IPS DF 6.9 (cell line): ENCODE measurements around the gene POU3F2.

Experiments used
- DNase-seq: peaks from one replicate; pipeline ENCODE4 v3.0.0-alpha.2; 2013; ENCODE audit warnings: low read depth, low spot score
- H3K27ac ChIP-seq: one replicate; pipeline ENCODE4 v1.5.1; 2013; ENCODE audit warnings: low read length, control low read depth
- H3K27me3 ChIP-seq: 2 replicates; pipeline ENCODE4 v1.6.1; 2013; ENCODE audit warnings: mild to moderate bottlenecking, low read length; ENCODE audit not compliant: control insufficient read depth, insufficient read depth
- H3K36me3 ChIP-seq: 2 replicates; pipeline ENCODE4 v1.6.1; 2013; ENCODE audit warnings: low read length; ENCODE audit not compliant: control insufficient read depth, insufficient read depth
- H3K4me1 ChIP-seq: 2 replicates; pipeline ENCODE4 v1.6.1; 2013; ENCODE audit warnings: low read length; ENCODE audit not compliant: control insufficient read depth, insufficient read depth
- H3K4me3 ChIP-seq: 2 replicates; pipeline ENCODE4 v1.5.1; 2013; ENCODE audit warnings: mild to moderate bottlenecking, low read length
- H3K9me3 ChIP-seq: 2 replicates; pipeline ENCODE4 v1.6.1; 2013; ENCODE audit warnings: low read length, inconsistent platforms; ENCODE audit not compliant: control insufficient read depth, insufficient read depth
- WGBS: extraction: QIAGEN DNeasy Blood & Tissue Kit; methylation state at CpG from one replicate; pipeline ENCODE4 v1.1.7; 2013; ENCODE audit warnings: mixed read lengths, missing lambda C conversion rate; ENCODE audit not compliant: insufficient read length, insufficient coverage; 5-methylcytosine and 5-hydroxymethylcytosine counted together

Gene POU3F2

GRCh38 chr6:98831057-98831958, 3.1 kb upstream of the POU3F2 start:
- Histone ChIP-seq H3K36me3 (no peaks in the 10 kb centered on the region), H3K27ac (no peak overlapping the region), H3K4me1 (peaks cover 8% of the 10 kb centered on the region), H3K9me3 (no peaks in the 10 kb centered on the region), H3K27me3 (peaks cover 72% of the 10 kb centered on the region), H3K4me3 (peak overlapping the region; percentile 22; the same call in 1 of the 2 replicates)
- DNase-seq: no peak
- WGBS: no CpG with 5 or more reads among the region's 58 CpGs

DNA sequence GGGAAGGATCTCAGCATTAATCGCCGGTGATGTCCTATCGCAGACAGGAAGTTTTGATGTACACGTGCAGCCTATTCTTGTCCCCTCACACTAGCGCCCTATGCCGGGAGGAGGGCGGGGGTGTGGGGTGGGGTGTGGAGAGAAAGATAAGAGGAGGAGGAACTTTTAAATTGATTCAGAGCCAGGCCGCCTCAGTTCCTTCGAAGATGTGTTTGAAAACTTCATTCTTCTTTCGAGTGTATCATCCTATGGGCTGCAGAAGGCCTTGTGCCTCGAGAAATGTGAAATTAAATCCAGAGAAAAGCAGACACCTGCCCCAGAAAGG, 2.5 kb upstream of the POU3F2 start:
- Histone ChIP-seq H3K27me3 (peaks cover 75% of the 10 kb centered on the region), H3K4me3 (peak overlapping the region; percentile 22; the same call in 1 of the 2 replicates)

GRCh38 chr6:98832284-98833056, 1.9 kb upstream of the POU3F2 start:
- H3K4me3 ChIP-seq: peak overlapping the region; percentile 12; the same call in 1 of the 2 replicates
- H3K36me3 ChIP-seq: no peaks in the 10 kb centered on the region
- no peaks in the 10 kb centered on the region for H3K9me3 ChIP-seq
- peaks cover 7% of the 10 kb centered on the region for H3K4me1 ChIP-seq
- H3K27ac ChIP-seq: no peak overlapping the region
- no CpG with 5 or more reads among the region's 59 CpGs for WGBS
- H3K27me3 ChIP-seq: peaks cover 74% of the 10 kb centered on the region
- DNase-seq: no peak

More for the DNA sequence above, 2.5 kb upstream of the POU3F2 start:
- Histone ChIP-seq H3K4me1 (peaks cover 8% of the 10 kb centered on the region), H3K36me3 (no peaks in the 10 kb centered on the region), H3K9me3 (no peaks in the 10 kb centered on the region), H3K27ac (no peak overlapping the region)
- no CpG with 5 or more reads among the region's 11 CpGs for WGBS
- no peak for DNase-seq

DNA sequence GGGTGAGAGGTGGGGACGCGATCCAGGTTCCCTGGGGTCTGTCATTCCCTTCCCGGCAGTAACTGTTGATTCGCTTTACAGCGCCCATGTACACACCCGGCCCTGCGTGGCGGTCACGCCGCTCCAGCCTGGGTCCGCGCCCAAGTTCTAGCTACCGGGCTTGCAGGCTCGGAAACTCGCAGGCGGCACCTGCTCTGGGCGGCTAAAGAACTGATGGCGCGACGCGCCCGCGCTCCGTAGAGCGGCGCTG, 1.4 kb upstream of the POU3F2 start:
- H3K36me3 ChIP-seq: no peaks in the 10 kb centered on the region
- H3K27ac ChIP-seq: no peak overlapping the region
- H3K27me3 ChIP-seq: peaks cover 73% of the 10 kb centered on the region
- H3K4me1 ChIP-seq: peaks cover 7% of the 10 kb centered on the region
- DNase-seq: no peak
- WGBS: no CpG with 5 or more reads among the region's 26 CpGs
- H3K4me3 ChIP-seq: peak overlapping the region; percentile 17; the same call in 1 of the 2 replicates
- no peaks in the 10 kb centered on the region for H3K9me3 ChIP-seq

DNA sequence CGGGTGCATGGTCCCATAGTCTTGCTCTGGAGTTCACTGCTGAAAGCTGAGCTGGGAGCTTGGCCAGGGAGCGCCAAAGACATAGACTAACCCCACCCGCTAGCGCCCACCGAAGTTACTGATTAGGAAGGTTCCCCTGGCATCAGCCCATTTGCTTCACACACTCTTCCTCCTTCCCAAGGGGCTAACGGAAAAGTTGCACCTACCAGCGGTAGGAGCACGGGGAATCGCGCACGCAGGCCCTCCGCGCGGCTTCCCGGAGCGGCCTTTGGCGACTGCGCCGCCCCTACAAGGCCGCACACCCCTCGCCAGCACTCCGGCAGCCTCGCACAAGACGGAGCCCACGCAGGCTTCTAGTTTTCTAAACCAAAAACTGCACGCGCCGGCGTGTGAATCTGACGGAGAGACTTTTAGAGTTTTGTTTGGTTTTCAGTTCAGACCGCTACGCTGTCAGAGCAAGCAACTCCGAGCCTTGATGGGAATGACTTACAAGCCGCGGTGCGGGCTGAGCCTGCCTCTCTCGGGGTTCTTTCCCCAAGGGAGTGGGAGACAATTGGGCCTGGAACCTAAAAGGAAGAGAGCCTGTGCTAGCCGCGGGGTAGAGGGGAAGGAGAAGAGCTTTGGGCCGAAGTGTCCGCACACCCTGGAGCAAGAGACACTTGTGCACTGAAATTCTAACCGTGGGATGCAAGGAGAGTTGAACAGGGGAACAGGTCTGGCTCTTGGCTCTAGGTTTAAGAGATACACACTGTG, 891 bp upstream of the POU3F2 start:
- Histone ChIP-seq H3K27ac (no peak overlapping the region), H3K36me3 (no peaks in the 10 kb centered on the region), H3K9me3 (no peaks in the 10 kb centered on the region), H3K27me3 (peaks cover 70% of the 10 kb centered on the region), H3K4me1 (peaks cover 7% of the 10 kb centered on the region), H3K4me3 (peak overlapping the region; percentile 28; the same call in 1 of the 2 replicates)
- no peak for DNase-seq
- WGBS: no CpG with 5 or more reads among the region's 42 CpGs

DNA sequence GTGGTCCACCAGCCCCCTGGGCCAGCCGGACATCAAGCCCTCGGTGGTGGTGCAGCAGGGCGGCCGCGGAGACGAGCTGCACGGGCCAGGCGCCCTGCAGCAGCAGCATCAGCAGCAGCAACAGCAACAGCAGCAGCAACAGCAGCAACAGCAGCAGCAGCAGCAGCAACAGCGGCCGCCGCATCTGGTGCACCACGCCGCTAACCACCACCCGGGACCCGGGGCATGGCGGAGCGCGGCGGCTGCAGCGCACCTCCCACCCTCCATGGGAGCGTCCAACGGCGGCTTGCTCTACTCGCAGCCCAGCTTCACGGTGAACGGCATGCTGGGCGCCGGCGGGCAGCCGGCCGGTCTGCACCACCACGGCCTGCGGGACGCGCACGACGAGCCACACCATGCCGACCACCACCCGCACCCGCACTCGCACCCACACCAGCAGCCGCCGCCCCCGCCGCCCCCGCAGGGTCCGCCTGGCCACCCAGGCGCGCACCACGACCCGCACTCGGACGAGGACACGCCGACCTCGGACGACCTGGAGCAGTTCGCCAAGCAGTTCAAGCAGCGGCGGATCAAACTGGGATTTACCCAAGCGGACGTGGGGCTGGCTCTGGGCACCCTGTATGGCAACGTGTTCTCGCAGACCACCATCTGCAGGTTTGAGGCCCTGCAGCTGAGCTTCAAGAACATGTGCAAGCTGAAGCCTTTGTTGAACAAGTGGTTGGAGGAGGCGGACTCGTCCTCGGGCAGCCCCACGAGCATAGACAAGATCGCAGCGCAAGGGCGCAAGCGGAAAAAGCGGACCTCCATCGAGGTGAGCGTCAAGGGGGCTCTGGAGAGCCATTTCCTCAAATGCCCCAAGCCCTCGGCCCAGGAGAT, 1.0 kb downstream of the POU3F2 start:
- Histone ChIP-seq H3K9me3 (no peaks in the 10 kb centered on the region), H3K4me3 (peak overlapping the region; percentile 14; the same call in 1 of the 2 replicates), H3K27me3 (peaks cover 68% of the 10 kb centered on the region), H3K4me1 (peaks cover 7% of the 10 kb centered on the region), H3K27ac (no peak overlapping the region), H3K36me3 (no peaks in the 10 kb centered on the region)
- no peak for DNase-seq
- WGBS: no CpG with 5 or more reads among the region's 76 CpGs

DNA sequence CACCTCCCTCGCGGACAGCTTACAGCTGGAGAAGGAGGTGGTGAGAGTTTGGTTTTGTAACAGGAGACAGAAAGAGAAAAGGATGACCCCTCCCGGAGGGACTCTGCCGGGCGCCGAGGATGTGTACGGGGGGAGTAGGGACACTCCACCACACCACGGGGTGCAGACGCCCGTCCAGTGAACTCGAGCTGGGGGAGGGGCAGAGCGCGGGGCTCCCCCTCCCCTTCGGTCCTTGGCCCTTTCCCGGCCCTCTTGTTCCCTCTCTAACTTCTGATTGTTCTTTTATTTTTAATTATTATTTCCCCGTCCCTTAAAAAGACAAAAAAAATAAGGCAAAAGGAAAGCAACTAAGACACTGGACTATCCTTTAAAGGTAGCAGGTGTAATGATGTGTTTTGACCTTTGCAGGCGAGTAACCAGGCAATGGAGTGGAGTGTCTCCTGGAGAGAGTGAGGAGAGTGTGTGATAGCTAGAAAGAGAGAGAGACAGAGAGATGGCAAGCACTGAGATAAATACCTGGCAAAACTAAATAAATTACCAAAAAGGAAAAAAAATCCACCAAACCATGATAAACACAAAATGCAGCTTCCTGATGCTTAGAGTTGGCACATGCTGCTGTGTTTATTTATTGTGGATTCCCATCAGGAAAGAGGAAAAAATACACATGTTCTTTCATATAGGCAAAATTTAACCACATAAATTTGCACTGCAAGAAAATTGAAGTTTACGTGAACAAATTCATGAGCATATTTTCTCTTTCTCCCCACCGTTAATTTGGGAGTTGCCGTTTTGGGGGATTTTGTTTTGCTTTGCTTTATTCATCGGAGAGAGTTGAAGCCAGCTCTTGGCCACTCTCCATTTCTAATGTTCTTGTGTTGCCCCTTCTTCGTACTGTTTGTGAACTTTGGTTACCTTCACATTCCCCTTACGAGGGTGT, 1.9 kb downstream of the POU3F2 start:
- no CpG with 5 or more reads among the region's 23 CpGs for WGBS
- H3K27me3 ChIP-seq: peaks cover 64% of the 10 kb centered on the region
- H3K4me1 ChIP-seq: peaks cover 4% of the 10 kb centered on the region
- no peaks in the 10 kb centered on the region for H3K36me3 ChIP-seq
- peak overlapping the region; percentile 14; the same call in 1 of the 2 replicates for H3K4me3 ChIP-seq
- DNase-seq: no peak
- H3K27ac ChIP-seq: no peak overlapping the region
- no peaks in the 10 kb centered on the region for H3K9me3 ChIP-seq

- no peaks in the 10 kb centered on the region for H3K36me3 ChIP-seq
- H3K4me1 ChIP-seq: peaks cover 4% of the 10 kb centered on the region
- H3K27ac ChIP-seq: no peak overlapping the region
- DNase-seq: no peak
- no peak overlapping the region for H3K4me3 ChIP-seq
- H3K9me3 ChIP-seq: no peaks in the 10 kb centered on the region
- H3K27me3 ChIP-seq: peaks cover 62% of the 10 kb centered on the region
- WGBS: no CpG with 5 or more reads among the region's 9 CpGs
Measured at GRCh38 chr6:98836962-98837944, 2.9 kb downstream of the POU3F2 start.
